HepG2 (cell line): ENCODE data around the gene SNRNP35. TPM values are rescaled to one million over a fixed set of nuclear protein-coding genes. Genes with fewer than 3 reads are reported as not detected.

Experiments
- AGO2 ChIP-seq: fragments of 200-400 bp; formaldehyde crosslinking; optimal IDR thresholded peaks from 2 replicates; pipeline ENCODE3; 2017; ENCODE audit warnings: mild to moderate bottlenecking, low read depth, low read length, moderate library complexity
- BORCS8-MEF2B ChIP-seq: sonication (generic); formaldehyde crosslinking; IDR thresholded peaks from 2 replicates; pipeline ENCODE4 v1.8.0; 2022; ENCODE audit warnings: mild to moderate bottlenecking, missing genetic modification reagents
- HNF4G ChIP-seq, 2 experiments: sonication (generic) in 1 of 2; formaldehyde crosslinking in 1 of 2; IDR thresholded peaks; 2 replicates each; pipeline versions ENCODE4 v1.4.0 to v1.6.1; 2011 to 2020; ENCODE audit warnings: borderline replicate concordance in 2 of 2, low read depth in 2 of 2, mild to moderate bottlenecking in 2 of 2, low read length in 1 of 2, missing genetic modification reagents in 1 of 2, moderate library complexity in 1 of 2
- MBNL3 ChIP-seq: fragments of 250-450 bp; sonication (Bioruptor Pico); conservative IDR thresholded peaks from 2 replicates; pipeline ENCODE4 v1.8.0; 2022; ENCODE audit warnings: mild to moderate bottlenecking, inconsistent platforms
- MIER2 ChIP-seq: IDR thresholded peaks from 2 replicates; pipeline ENCODE4 v1.6.1; 2016; ENCODE audit warnings: missing biosample characterization, missing genetic modification reagents
- NFATC3 ChIP-seq: sonication (generic); formaldehyde crosslinking; IDR thresholded peaks from 2 replicates; pipeline ENCODE4 v1.5.1; 2020; ENCODE audit warnings: mild to moderate bottlenecking, missing genetic modification reagents
- PATZ1 ChIP-seq: sonication (generic); formaldehyde crosslinking; IDR thresholded peaks from 2 replicates; pipeline ENCODE4 v1.4.0; 2020; ENCODE audit warnings: missing genetic modification reagents
- SMAD9 ChIP-seq: sonication (generic); formaldehyde crosslinking; IDR thresholded peaks from 2 replicates; pipeline ENCODE4 v1.5.1; 2020; ENCODE audit warnings: mild to moderate bottlenecking, missing genetic modification reagents
- SOX5 ChIP-seq: IDR thresholded peaks from 2 replicates; pipeline ENCODE4 v1.6.1; 2016; ENCODE audit warnings: borderline replicate concordance
- ZFAT ChIP-seq: sonication (generic); formaldehyde crosslinking; conservative IDR thresholded peaks from 2 replicates; pipeline ENCODE4 v1.8.1; 2023; ENCODE audit warnings: missing genetic modification reagents, inconsistent platforms
- ZFP90 ChIP-seq: sonication (generic); formaldehyde crosslinking; IDR thresholded peaks from 2 replicates; pipeline ENCODE4 v1.8.0; 2022; ENCODE audit warnings: missing genetic modification reagents, mild to moderate bottlenecking, inconsistent platforms, borderline replicate concordance
- ZNF225 ChIP-seq: sonication (generic); formaldehyde crosslinking; IDR thresholded peaks from 2 replicates; pipeline ENCODE4 v1.4.0; 2020; ENCODE audit warnings: mild to moderate bottlenecking, missing genetic modification reagents
- ZNF317 ChIP-seq: sonication (generic); formaldehyde crosslinking; IDR thresholded peaks from 2 replicates; pipeline ENCODE4 v1.5.0; 2020; ENCODE audit warnings: mild to moderate bottlenecking, missing genetic modification reagents
- ZNF362 ChIP-seq: sonication (generic); formaldehyde crosslinking; IDR thresholded peaks from 2 replicates; pipeline ENCODE4 v1.4.0; 2020; ENCODE audit warnings: missing genetic modification reagents, mild to moderate bottlenecking, borderline replicate concordance
- ZNF446 ChIP-seq: sonication (generic); formaldehyde crosslinking; IDR thresholded peaks from 2 replicates; pipeline ENCODE4 v1.5.0; 2020; ENCODE audit warnings: mild to moderate bottlenecking, missing genetic modification reagents
- ZNF574 ChIP-seq: sonication (generic); formaldehyde crosslinking; IDR thresholded peaks from 2 replicates; pipeline ENCODE4 v1.4.0; 2020; ENCODE audit warnings: missing genetic modification reagents
- ZNF709 ChIP-seq: sonication (generic); formaldehyde crosslinking; IDR thresholded peaks from 2 replicates; pipeline ENCODE4 v1.5.0; 2020; ENCODE audit warnings: mild to moderate bottlenecking, missing genetic modification reagents
- ZNF775 ChIP-seq: sonication (generic); formaldehyde crosslinking; IDR thresholded peaks from 2 replicates; pipeline ENCODE4 v1.4.0; 2020; ENCODE audit warnings: missing genetic modification reagents, mild to moderate bottlenecking, moderate library complexity, borderline replicate concordance
- ZNF883 ChIP-seq: sonication (generic); formaldehyde crosslinking; IDR thresholded peaks from 2 replicates; pipeline ENCODE4 v1.5.1; 2020; ENCODE audit warnings: mild to moderate bottlenecking, missing genetic modification reagents; ENCODE audit errors: not compliant biosample characterization
- ZNF891 ChIP-seq: sonication (generic); formaldehyde crosslinking; IDR thresholded peaks from 2 replicates; pipeline ENCODE4 v1.5.0; 2020; ENCODE audit warnings: mild to moderate bottlenecking, missing genetic modification reagents
- ZSCAN29 ChIP-seq: sonication (generic); formaldehyde crosslinking; conservative IDR thresholded peaks from 2 replicates; pipeline ENCODE4 v1.4.0; 2020; ENCODE audit warnings: mild to moderate bottlenecking, missing genetic modification reagents
- polyA plus RNA-seq, 8 experiments: library from polyadenylated mRNA; depleted of rRNA in 3 of 8; stranded (reverse) in 7 of 8; unstranded in 1 of 8; fragments of >200 nt; fragmentation: Illumina TruSeq in 4 of 8; extraction: Trizol in 4 of 8; gene quantifications; 2 replicates each; pipeline versions ENCODE4 v1.2.1 to v1.2.3, GENCODE V29; 2011 to 2016; ENCODE audit warnings: low read depth in 4 of 8, missing spikeins in 1 of 8, mixed read lengths in 1 of 8; ENCODE audit not compliant: insufficient read depth in 1 of 8
- total RNA-seq, 5 experiments: library from RNA; depleted of rRNA; stranded (reverse); fragments of >200 nt; fragmentation: Illumina TruSeq; extraction: Trizol; gene quantifications; 2 replicates each; pipeline ENCODE4 v1.2.3, GENCODE V29; 2016; ENCODE audit warnings: low read depth in 1 of 5

The SNRNP35 gene
- total and polyA plus RNA-seq, 2 of the 13 experiments (the other 11 are each of a cell fraction or from before 2014, with no cell fraction given) = 11.3 to 22.6 TPM

GRCh38 chr12:123436017-123436964 is 21.6 kb upstream of the SNRNP35 start, which contains the start of gene RILPL2 (continued):
- 0 out of 2 replicates have a peak, but pooled peaks have one; percentile 12 for TF ChIP-seq ZNF574 (CRISPR knock-in tag)
- 0 out of 2 replicates have a peak, but pooled peaks have one; percentile 75 for TF ChIP-seq ZSCAN29 (CRISPR knock-in tag)
- TF ChIP-seq ZNF362 (CRISPR knock-in tag) = no peak
- TF ChIP-seq PATZ1 = peak; percentile 52; the same call in 1 of the 2 replicates
- TF ChIP-seq ZFAT (CRISPR knock-in tag) = 0 out of 2 replicates have a peak, but pooled peaks have one; percentile 41
- TF ChIP-seq ZNF709 (CRISPR knock-in tag) = peak; percentile 75; the same call in 1 of the 2 replicates
- TF ChIP-seq MIER2 = no peak
- peak; percentile 83; the same call in 1 of the 2 replicates for TF ChIP-seq ZNF775 (CRISPR knock-in tag)
- TF ChIP-seq ZFP90 (CRISPR knock-in tag) = no peak
- no peak; the same call in 1 of the 2 replicates for TF ChIP-seq BORCS8-MEF2B (CRISPR knock-in tag)
- no peak for TF ChIP-seq MBNL3 (CRISPR knock-in tag)
- TF ChIP-seq SOX5 = no peak
- TF ChIP-seq NFATC3 (CRISPR knock-in tag) = no peak
- 0 out of 2 replicates have a peak, but pooled peaks have one; percentile 30 for TF ChIP-seq ZNF317 (CRISPR knock-in tag)
- TF ChIP-seq ZNF883 (CRISPR knock-in tag) = peak; percentile 87
- no peak for TF ChIP-seq ZNF225 (CRISPR knock-in tag)
- peak; percentile 44 for TF ChIP-seq AGO2
- peak; percentile 60; the same call in 1 of the 2 replicates for TF ChIP-seq ZNF446 (CRISPR knock-in tag)
- no peak for TF ChIP-seq SMAD9
- no peak for TF ChIP-seq HNF4G (IDR thresholded peaks at IDR 0.05; ENCODE audit: borderline replicate concordance, low read depth, low read length)
- 0 out of 2 replicates have a peak, but pooled peaks have one; percentile 64 for TF ChIP-seq HNF4G (CRISPR knock-in tag; IDR thresholded peaks at IDR 0.05; ENCODE audit: borderline replicate concordance, low read depth)
- peak; percentile 36; the same call in 1 of the 2 replicates for TF ChIP-seq ZNF891 (CRISPR knock-in tag)
